T-helper 1 cell treated with Interleukin-12 subunit alpha and Interleukin-12 subunit beta and Interleukin-4 antibody, amounts not matched to agents 30 μg/mL and 1 μg/mL, for 36 hours (primary cell): ENCODE data around the gene GRAP.

Experiments used
- H3K27ac Mint-ChIP-seq: one replicate; pipeline ENCODE4 v1.8.0; 2021; ENCODE audit warnings: mild to moderate bottlenecking, mixed read lengths
- H3K27me3 Mint-ChIP-seq: one replicate; pipeline ENCODE4 v1.8.0; 2021; ENCODE audit warnings: low read depth, mixed read lengths
- H3K36me3 Mint-ChIP-seq: one replicate; pipeline ENCODE4 v1.8.0; 2021; ENCODE audit warnings: low read depth, mixed read lengths
- H3K4me1 Mint-ChIP-seq: one replicate; pipeline ENCODE4 v1.8.0; 2021; ENCODE audit warnings: low read depth, mixed read lengths
- H3K4me3 Mint-ChIP-seq: one replicate; pipeline ENCODE4 v1.8.0; 2021; ENCODE audit warnings: mild to moderate bottlenecking, moderate library complexity, mixed read lengths
- H3K9me3 Mint-ChIP-seq: one replicate; pipeline ENCODE4 v1.8.0; 2021; ENCODE audit warnings: mixed read lengths

The GRAP gene

GRCh38 chr17:18991531-18992315, 55.0 kb downstream of the GRAP start:
- Mint-ChIP-seq H3K9me3 (peaks cover 12% of the 10 kb centered on the region), H3K27me3 (no peaks in the 10 kb centered on the region), H3K4me1 (peaks cover 7% of the 10 kb centered on the region), H3K4me3 (no peak overlapping the region), H3K27ac (no peak overlapping the region), H3K36me3 (peaks cover 10% of the 10 kb centered on the region)

- peaks cover 6% of the 10 kb centered on the region for H3K9me3 Mint-ChIP-seq
- H3K27me3 Mint-ChIP-seq, result no peaks in the 10 kb centered on the region
- peaks cover 7% of the 10 kb centered on the region for H3K4me1 Mint-ChIP-seq
Observed at GRCh38 chr17:18990331-18990730, 56.4 kb downstream of the GRAP start.

GRCh38 chr17:18988546-18989173, 58.1 kb downstream of the GRAP start:
- Mint-ChIP-seq H3K9me3 (no peaks in the 10 kb centered on the region), H3K36me3 (peaks cover 3% of the 10 kb centered on the region), H3K27ac (no peak overlapping the region), H3K27me3 (no peaks in the 10 kb centered on the region), H3K4me3 (no peak overlapping the region), H3K4me1 (peaks cover 7% of the 10 kb centered on the region)

More at GRCh38 chr17:18990331-18990730, 56.4 kb downstream of the GRAP start:
- peaks cover 9% of the 10 kb centered on the region for H3K36me3 Mint-ChIP-seq
- no peak overlapping the region for H3K4me3 Mint-ChIP-seq
- H3K27ac Mint-ChIP-seq, result no peak overlapping the region

- peaks cover 3% of the 10 kb centered on the region for H3K36me3 Mint-ChIP-seq
- H3K9me3 Mint-ChIP-seq, result no peaks in the 10 kb centered on the region
- no peaks in the 10 kb centered on the region for H3K27me3 Mint-ChIP-seq
- H3K4me3 Mint-ChIP-seq, result no peak overlapping the region
- H3K4me1 Mint-ChIP-seq, result peaks cover under 1% of the 10 kb centered on the region
- no peak overlapping the region for H3K27ac Mint-ChIP-seq
Observed at GRCh38 chr17:18987862-18988545, 58.8 kb downstream of the GRAP start.

GRCh38 chr17:18987230-18987610, 59.5 kb downstream of the GRAP start:
- H3K36me3 Mint-ChIP-seq, result peaks cover 3% of the 10 kb centered on the region
- H3K9me3 Mint-ChIP-seq, result no peaks in the 10 kb centered on the region
- H3K4me1 Mint-ChIP-seq, result no peaks in the 10 kb centered on the region
- H3K4me3 Mint-ChIP-seq, result no peak overlapping the region
- H3K27me3 Mint-ChIP-seq, result no peaks in the 10 kb centered on the region
- no peak overlapping the region for H3K27ac Mint-ChIP-seq

GRCh38 chr17:18986541-18987229, 60.1 kb downstream of the GRAP start:
- Mint-ChIP-seq H3K4me1 (no peaks in the 10 kb centered on the region), H3K36me3 (peaks cover 3% of the 10 kb centered on the region)

GRCh38 chr17:18985475-18985874, 61.3 kb downstream of the GRAP start:
- Mint-ChIP-seq H3K9me3 (no peaks in the 10 kb centered on the region), H3K36me3 (peaks cover 3% of the 10 kb centered on the region), H3K4me3 (no peak overlapping the region), H3K27me3 (no peaks in the 10 kb centered on the region), H3K4me1 (no peaks in the 10 kb centered on the region), H3K27ac (no peak overlapping the region)

More at GRCh38 chr17:18986541-18987229, 60.1 kb downstream of the GRAP start:
- Mint-ChIP-seq H3K9me3 (no peaks in the 10 kb centered on the region), H3K27me3 (no peaks in the 10 kb centered on the region), H3K27ac (no peak overlapping the region), H3K4me3 (no peak overlapping the region)

- Mint-ChIP-seq H3K36me3 (peaks cover 3% of the 10 kb centered on the region), H3K27ac (no peak overlapping the region), H3K4me1 (no peaks in the 10 kb centered on the region), H3K9me3 (no peaks in the 10 kb centered on the region), H3K27me3 (no peaks in the 10 kb centered on the region), H3K4me3 (no peak overlapping the region)
Observed at GRCh38 chr17:18984273-18985114, 62.3 kb downstream of the GRAP start.

GRCh38 chr17:18981642-18982424, 64.9 kb downstream of the GRAP start:
- Mint-ChIP-seq H3K36me3 (peaks cover 3% of the 10 kb centered on the region), H3K4me1 (no peaks in the 10 kb centered on the region), H3K27ac (no peak overlapping the region), H3K27me3 (no peaks in the 10 kb centered on the region), H3K4me3 (no peak overlapping the region), H3K9me3 (no peaks in the 10 kb centered on the region)

- Mint-ChIP-seq H3K27ac (no peak overlapping the region), H3K36me3 (peaks cover 3% of the 10 kb centered on the region), H3K9me3 (no peaks in the 10 kb centered on the region), H3K4me1 (no peaks in the 10 kb centered on the region), H3K27me3 (no peaks in the 10 kb centered on the region), H3K4me3 (no peak overlapping the region)
Observed at GRCh38 chr17:18981335-18981641, 65.5 kb downstream of the GRAP start.

GRCh38 chr17:18980682-18981334, 65.9 kb downstream of the GRAP start:
- no peaks in the 10 kb centered on the region for H3K4me1 Mint-ChIP-seq
- H3K4me3 Mint-ChIP-seq, result no peak overlapping the region
- no peak overlapping the region for H3K27ac Mint-ChIP-seq
- H3K9me3 Mint-ChIP-seq, result no peaks in the 10 kb centered on the region
- H3K27me3 Mint-ChIP-seq, result no peaks in the 10 kb centered on the region
- no peaks in the 10 kb centered on the region for H3K36me3 Mint-ChIP-seq

GRCh38 chr17:18978655-18979054, 68.1 kb downstream of the GRAP start:
- H3K4me1 Mint-ChIP-seq, result no peaks in the 10 kb centered on the region
- no peaks in the 10 kb centered on the region for H3K9me3 Mint-ChIP-seq
- H3K27ac Mint-ChIP-seq, result no peak overlapping the region
- H3K36me3 Mint-ChIP-seq, result no peaks in the 10 kb centered on the region
- no peaks in the 10 kb centered on the region for H3K27me3 Mint-ChIP-seq
- H3K4me3 Mint-ChIP-seq, result no peak overlapping the region

GRCh38 chr17:18978050-18978449, 68.7 kb downstream of the GRAP start:
- Mint-ChIP-seq H3K9me3 (no peaks in the 10 kb centered on the region), H3K36me3 (no peaks in the 10 kb centered on the region), H3K4me1 (no peaks in the 10 kb centered on the region), H3K27ac (no peak overlapping the region), H3K27me3 (no peaks in the 10 kb centered on the region), H3K4me3 (no peak overlapping the region)
